ENCODE results near the gene TAF5L.

DNA sequence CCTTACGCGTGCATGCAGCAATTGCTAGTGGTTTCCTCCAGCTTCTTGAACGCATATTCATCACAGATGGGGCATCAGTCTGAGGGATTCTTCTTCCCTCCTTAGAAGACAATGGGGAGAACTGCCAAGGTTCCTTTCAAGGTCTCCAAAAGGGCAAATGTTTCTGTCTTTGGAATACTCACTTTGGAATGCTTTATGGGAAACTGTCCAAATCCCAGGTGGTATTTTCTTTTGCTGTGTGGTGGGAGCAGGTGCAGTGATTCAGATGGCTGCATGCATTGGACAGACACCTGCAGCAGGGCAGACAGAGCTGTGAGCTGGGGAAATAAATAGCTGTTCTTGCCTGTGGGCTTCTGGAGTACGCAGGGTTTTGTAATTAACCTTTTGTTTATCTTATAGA, 40.7 kb upstream of the TAF5L start:
- no peak for TF ChIP-seq NFE2L2 (IDR thresholded peaks at IDR 0.05; ENCODE audit: low read depth, low read length)
- TF ChIP-seq POLR2A (IDR thresholded peaks at IDR 0.05; ENCODE audit: low read depth, low read length) = no peak
- TF ChIP-seq, protein P1, sequence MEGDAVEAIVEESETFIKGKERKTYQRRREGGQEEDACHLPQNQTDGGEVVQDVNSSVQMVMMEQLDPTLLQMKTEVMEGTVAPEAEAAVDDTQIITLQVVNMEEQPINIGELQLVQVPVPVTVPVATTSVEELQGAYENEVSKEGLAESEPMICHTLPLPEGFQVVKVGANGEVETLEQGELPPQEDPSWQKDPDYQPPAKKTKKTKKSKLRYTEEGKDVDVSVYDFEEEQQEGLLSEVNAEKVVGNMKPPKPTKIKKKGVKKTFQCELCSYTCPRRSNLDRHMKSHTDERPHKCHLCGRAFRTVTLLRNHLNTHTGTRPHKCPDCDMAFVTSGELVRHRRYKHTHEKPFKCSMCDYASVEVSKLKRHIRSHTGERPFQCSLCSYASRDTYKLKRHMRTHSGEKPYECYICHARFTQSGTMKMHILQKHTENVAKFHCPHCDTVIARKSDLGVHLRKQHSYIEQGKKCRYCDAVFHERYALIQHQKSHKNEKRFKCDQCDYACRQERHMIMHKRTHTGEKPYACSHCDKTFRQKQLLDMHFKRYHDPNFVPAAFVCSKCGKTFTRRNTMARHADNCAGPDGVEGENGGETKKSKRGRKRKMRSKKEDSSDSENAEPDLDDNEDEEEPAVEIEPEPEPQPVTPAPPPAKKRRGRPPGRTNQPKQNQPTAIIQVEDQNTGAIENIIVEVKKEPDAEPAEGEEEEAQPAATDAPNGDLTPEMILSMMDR (conservative IDR thresholded peaks at IDR 0.05; ENCODE audit: low read depth, low read length) = no peak
